Measurements from ENCODE around the gene POLR1C.

POLR1C gene

DNA sequence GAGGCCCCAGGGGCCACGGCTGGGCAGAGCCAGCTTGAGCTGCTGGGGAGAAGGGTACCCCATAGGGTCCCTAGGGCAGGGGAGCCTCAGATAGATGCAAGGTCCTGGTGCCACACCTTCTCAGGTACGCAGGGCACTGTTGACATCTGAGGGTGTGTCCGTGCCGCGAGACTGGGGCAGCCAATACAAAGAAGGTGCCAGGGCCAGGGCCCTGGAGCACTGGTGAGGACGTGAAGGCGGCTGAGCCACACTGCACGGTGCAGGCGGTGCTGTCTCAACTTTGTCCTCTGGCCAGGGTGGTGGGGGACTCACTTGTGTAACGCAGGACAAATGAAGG, 6.1 kb upstream of the POLR1C start:
- H3K4me3 ChIP-seq (ENCODE audit: low read depth, low read length): peak overlapping the region; percentile 57; the same call in 1 of the 2 replicates
- TF ChIP-seq, protein P1, sequence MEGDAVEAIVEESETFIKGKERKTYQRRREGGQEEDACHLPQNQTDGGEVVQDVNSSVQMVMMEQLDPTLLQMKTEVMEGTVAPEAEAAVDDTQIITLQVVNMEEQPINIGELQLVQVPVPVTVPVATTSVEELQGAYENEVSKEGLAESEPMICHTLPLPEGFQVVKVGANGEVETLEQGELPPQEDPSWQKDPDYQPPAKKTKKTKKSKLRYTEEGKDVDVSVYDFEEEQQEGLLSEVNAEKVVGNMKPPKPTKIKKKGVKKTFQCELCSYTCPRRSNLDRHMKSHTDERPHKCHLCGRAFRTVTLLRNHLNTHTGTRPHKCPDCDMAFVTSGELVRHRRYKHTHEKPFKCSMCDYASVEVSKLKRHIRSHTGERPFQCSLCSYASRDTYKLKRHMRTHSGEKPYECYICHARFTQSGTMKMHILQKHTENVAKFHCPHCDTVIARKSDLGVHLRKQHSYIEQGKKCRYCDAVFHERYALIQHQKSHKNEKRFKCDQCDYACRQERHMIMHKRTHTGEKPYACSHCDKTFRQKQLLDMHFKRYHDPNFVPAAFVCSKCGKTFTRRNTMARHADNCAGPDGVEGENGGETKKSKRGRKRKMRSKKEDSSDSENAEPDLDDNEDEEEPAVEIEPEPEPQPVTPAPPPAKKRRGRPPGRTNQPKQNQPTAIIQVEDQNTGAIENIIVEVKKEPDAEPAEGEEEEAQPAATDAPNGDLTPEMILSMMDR (IDR thresholded peaks at IDR 0.05; ENCODE audit: low read depth, low read length, missing control alignments): no peak

DNA sequence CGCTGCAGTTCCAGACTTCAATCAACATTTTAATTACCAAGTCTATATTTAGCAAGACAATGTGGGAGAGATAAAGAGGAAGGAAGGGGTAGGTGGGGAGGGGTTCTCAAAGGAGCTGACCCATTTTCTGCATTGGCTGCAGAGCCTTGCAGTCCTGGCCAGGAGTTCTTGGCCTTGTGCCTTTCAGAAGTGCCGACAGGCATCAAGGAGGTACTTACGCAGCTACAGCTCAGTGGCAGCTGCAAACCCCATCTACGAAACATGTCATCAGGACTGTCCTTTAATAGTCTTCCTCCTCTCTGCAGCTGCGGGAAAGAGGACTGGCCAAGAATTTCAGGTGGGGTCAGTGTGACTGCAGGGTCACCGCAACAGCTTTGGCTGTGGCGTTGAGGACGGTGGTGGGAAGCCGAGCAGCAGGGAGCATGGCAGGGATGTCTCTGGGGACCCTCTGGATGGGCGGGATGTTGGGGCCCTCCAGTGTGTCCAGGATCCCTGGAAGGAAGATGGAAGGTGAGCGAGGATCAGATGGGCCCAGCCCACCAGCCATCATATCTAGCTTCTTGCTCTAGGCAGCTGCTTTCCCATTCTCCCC, 5.0 kb upstream of the POLR1C start:
- DNase-seq (ENCODE audit: low read depth): no peak
- no peak overlapping the region for H3K4me3 ChIP-seq (ENCODE audit: low read depth, low read length)

More for the DNA sequence above, 6.1 kb upstream of the POLR1C start:
- DNase-seq (ENCODE audit: low read depth): no peak

DNA sequence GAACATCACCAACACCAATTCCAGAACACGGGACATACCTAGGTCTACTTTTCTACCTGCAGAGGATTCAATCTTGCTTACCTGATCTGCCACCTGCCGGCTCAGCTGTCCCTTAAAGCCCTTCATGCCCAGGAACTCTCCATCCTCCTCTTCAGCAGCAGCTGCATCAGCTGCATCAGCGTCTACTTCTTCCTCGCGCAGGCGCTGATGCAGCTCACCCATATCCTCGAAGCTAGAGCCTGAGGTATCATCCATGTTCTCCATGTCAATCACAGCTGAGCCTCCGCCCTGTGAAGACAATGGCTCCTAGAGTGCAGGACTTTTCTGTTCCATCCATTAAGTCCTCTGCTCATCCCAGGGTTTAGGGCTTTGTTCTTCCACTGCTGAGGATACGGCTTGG, 1.1 kb upstream of the POLR1C start:
- H3K4me3 ChIP-seq (ENCODE audit: low read depth, low read length): peak overlapping the region; percentile 83
- DNase-seq (ENCODE audit: low read depth): no peak
- TF ChIP-seq, protein P1 (IDR thresholded peaks at IDR 0.05; ENCODE audit: low read depth, low read length, missing control alignments): no peak

More for the DNA sequence above, 5.0 kb upstream of the POLR1C start:
- TF ChIP-seq, protein P1 (IDR thresholded peaks at IDR 0.05; ENCODE audit: low read depth, low read length, missing control alignments): no peak

DNA sequence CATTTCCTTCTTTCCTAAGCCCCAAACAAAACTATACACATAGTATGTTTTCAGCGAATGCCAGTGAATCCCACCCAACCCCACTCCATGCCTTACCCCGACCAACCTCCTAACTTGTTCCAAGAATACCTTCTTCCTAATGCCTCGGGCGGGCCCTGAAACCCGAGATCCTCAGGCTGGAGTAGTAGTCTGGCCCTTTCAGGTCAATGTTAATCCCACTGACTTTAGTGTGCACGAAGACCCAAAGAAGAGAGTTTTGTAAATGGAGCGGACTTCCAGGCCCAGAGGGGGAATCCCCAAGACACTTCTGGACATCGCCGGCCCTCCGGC, 557 bp upstream of the POLR1C start:
- TF ChIP-seq, protein P1 (IDR thresholded peaks at IDR 0.05; ENCODE audit: low read depth, low read length, missing control alignments): no peak
- DNase-seq (ENCODE audit: low read depth): no peak
- peak overlapping the region; percentile 83 for H3K4me3 ChIP-seq (ENCODE audit: low read depth, low read length)

DNA sequence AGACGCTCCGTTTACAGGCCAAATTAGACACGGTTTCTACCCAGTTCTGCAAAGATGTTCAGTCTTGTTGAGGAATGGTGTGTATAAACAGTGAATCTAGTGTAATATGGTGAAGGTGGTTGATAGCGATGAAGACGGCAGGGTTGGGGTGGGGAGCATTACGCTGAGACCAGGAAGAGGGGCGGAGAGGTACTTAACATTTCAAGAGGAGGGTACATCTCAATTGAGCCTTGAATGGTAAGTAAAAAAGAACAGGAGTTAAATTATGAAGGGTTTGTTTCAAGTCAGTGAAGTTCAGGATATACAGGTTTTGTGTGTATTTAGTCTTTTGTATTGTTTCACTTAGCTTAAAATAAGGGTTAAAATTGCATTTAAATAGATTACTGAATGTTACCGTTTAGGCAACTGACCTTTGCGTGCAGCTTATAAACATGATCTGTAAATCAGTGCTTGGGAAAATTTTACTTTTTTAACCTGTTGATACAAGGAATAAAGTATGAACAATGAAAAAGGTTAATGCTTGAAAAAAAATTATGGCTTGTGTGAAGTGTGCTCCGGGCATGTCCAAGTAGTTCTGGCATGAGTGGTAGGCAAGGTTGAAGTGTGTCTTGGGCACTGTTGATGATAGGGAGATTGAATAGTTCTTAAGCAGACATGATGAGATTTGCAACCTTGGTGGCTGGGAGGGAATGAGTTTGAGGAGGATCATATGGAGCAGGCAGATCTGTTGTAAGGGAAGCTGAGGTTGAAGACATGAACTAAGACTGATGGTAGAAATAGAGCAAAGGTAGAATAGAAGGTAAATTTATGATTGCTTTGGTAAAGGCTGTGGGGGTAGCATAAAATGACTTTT, 842 bp downstream of the POLR1C start:
- DNase-seq (ENCODE audit: low read depth): no peak
- peak overlapping the region; percentile 83 for H3K4me3 ChIP-seq (ENCODE audit: low read depth, low read length)
- TF ChIP-seq, protein P1 (IDR thresholded peaks at IDR 0.05; ENCODE audit: low read depth, low read length, missing control alignments): no peak

DNA sequence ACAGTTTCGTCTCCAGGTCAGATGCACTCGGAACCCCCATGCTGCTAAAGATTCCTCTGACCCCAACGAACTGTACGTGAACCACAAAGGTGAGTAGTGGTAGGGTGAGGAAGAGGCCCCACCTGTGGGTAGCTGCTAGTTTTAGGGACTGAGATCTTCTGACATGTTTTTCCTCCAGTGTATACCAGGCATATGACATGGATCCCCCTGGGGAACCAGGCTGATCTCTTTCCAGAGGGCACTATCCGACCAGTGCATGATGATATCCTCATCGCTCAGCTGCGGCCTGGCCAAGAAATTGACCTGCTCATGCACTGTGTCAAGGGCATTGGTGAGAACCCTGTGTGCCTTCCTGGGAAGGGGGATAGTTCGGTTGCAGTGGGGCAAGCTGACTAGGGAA, 3.2 kb downstream of the POLR1C start:
- TF ChIP-seq, protein P1 (IDR thresholded peaks at IDR 0.05; ENCODE audit: low read depth, low read length, missing control alignments): no peak
- no peak for DNase-seq (ENCODE audit: low read depth)
- no peak overlapping the region for H3K4me3 ChIP-seq (ENCODE audit: low read depth, low read length)
